ENCODE results near the gene CPNE7. TPM values are rescaled to one million over a fixed set of nuclear protein-coding genes. Genes with fewer than 3 reads are reported as not detected.

CPNE7 gene
- total and polyA plus RNA-seq, 2 of the 13 experiments (the other 11 are each of a cell fraction or from before 2014, with no cell fraction given), result 0.59 TPM; not detected in 1

GRCh38 chr16:89615596-89616090, 40.1 kb downstream of the CPNE7 start (continued):
- TF ChIP-seq PATZ1 (CRISPR knock-in tag; IDR thresholded peaks at IDR 0.05) (peak; percentile 84), GMEB2 (CRISPR knock-in tag; IDR thresholded peaks at IDR 0.05; ENCODE audit: low read depth) (no peak), SCMH1 (CRISPR knock-in tag; IDR thresholded peaks at IDR 0.05; ENCODE audit: borderline replicate concordance) (no peak), TARDBP (CRISPR knock-in tag; IDR thresholded peaks at IDR 0.05) (no peak), HBP1 (CRISPR knock-in tag; IDR thresholded peaks at IDR 0.05; ENCODE audit: low read depth) (no peak), ZNF326 (CRISPR knock-in tag; IDR thresholded peaks at IDR 0.05; ENCODE audit: borderline replicate concordance) (no peak), HNF4G (IDR thresholded peaks at IDR 0.05; ENCODE audit: borderline replicate concordance, low read depth, low read length) (no peak), HNF4G (CRISPR knock-in tag; IDR thresholded peaks at IDR 0.05; ENCODE audit: borderline replicate concordance, low read depth) (no peak), HDAC6 (IDR thresholded peaks at IDR 0.05; ENCODE audit: low read depth, low read length) (no peak), UBTF (CRISPR knock-in tag; IDR thresholded peaks at IDR 0.05) (0 out of 2 replicates have a peak, but pooled peaks have one; percentile 29), JUND (CRISPR knock-in tag; IDR thresholded peaks at IDR 0.05) (no peak), ZNF331 (CRISPR knock-in tag; IDR thresholded peaks at IDR 0.05) (0 out of 2 replicates have a peak, but pooled peaks have one; percentile 19), KMT2A (CRISPR knock-in tag; IDR thresholded peaks at IDR 0.05) (no peak), MATR3 (CRISPR knock-in tag; IDR thresholded peaks at IDR 0.05) (no peak), ZNF124 (CRISPR knock-in tag; IDR thresholded peaks at IDR 0.05) (no peak), FOXJ3 (CRISPR knock-in tag; IDR thresholded peaks at IDR 0.05; ENCODE audit: borderline replicate concordance) (no peak), ZNF264 (CRISPR knock-in tag; IDR thresholded peaks at IDR 0.05) (no peak), ZNF792 (CRISPR knock-in tag; IDR thresholded peaks at IDR 0.05) (no peak), DNMT1 (CRISPR knock-in tag; IDR thresholded peaks at IDR 0.05) (no peak), ATM (IDR thresholded peaks at IDR 0.05; ENCODE audit: borderline replicate concordance) (no peak)
- TF ChIP-seq, protein P1, sequence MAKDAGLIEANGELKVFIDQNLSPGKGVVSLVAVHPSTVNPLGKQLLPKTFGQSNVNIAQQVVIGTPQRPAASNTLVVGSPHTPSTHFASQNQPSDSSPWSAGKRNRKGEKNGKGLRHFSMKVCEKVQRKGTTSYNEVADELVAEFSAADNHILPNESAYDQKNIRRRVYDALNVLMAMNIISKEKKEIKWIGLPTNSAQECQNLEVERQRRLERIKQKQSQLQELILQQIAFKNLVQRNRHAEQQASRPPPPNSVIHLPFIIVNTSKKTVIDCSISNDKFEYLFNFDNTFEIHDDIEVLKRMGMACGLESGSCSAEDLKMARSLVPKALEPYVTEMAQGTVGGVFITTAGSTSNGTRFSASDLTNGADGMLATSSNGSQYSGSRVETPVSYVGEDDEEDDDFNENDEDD (CRISPR knock-in tag; IDR thresholded peaks at IDR 0.05; ENCODE audit: borderline replicate concordance), result no peak

All from HepG2 (cell line).